Transverse colon (tissue), 4 donors: Measurements from ENCODE around the gene BRSK2. TPM values are rescaled to one million over a fixed set of nuclear protein-coding genes. Genes with fewer than 3 reads are reported as not detected.

Experiments used
- DNase-seq: peaks from one replicate; pipeline ENCODE4 v3.0.0-alpha.2; 2019
- H3K27ac ChIP-seq, 4 donors: fragments of 200-600 bp; sonication (generic); 2 replicates each; pipeline ENCODE4 v1.5.1; 2016 to 2018; ENCODE audit warnings: inconsistent platforms in 4 of 4
- H3K27me3 ChIP-seq: fragments of 200-600 bp; sonication (generic); 2 replicates; pipeline ENCODE4 v1.5.1; 2017; ENCODE audit warnings: inconsistent platforms
- H3K36me3 ChIP-seq, 4 donors: fragments of 200-600 bp; sonication (generic); 2 replicates each; pipeline ENCODE4 v1.5.1; 2017 to 2019; ENCODE audit warnings: inconsistent platforms in 4 of 4
- H3K4me1 ChIP-seq, 4 donors: fragments of 200-600 bp; sonication (generic); 2 replicates each; pipeline ENCODE4 v1.5.1; 2017 to 2020; ENCODE audit warnings: inconsistent platforms in 4 of 4
- H3K4me3 ChIP-seq, 4 donors: fragments of 200-600 bp; sonication (generic); 1 replicate in 1 of 4; 2 replicates in 3 of 4; pipeline versions ENCODE4 v1.5.1 to v1.6.1; 2017 to 2019; ENCODE audit warnings: inconsistent platforms in 4 of 4
- H3K9me3 ChIP-seq, 2 donors: fragments of 200-600 bp; sonication (generic); 2 replicates each; pipeline ENCODE4 v1.5.1; 2017 to 2019; ENCODE audit warnings: inconsistent platforms in 2 of 2
- EP300 ChIP-seq: sonication (generic); formaldehyde crosslinking; IDR thresholded peaks from one replicate; pipeline ENCODE4 v1.6.1; 2017; ENCODE audit warnings: antibody characterized with exemption, low read depth
- POLR2A ChIP-seq: fragments of 450-650 bp; IDR thresholded peaks from one replicate; pipeline ENCODE4 v1.6.1; 2016; ENCODE audit warnings: antibody characterized with exemption, mild to moderate bottlenecking, moderate library complexity
- POLR2AphosphoS5 ChIP-seq, 3 donors: sonication (generic); formaldehyde crosslinking; IDR thresholded peaks; one replicate each; pipeline ENCODE4 v1.6.1; 2016; ENCODE audit warnings: antibody characterized with exemption in 3 of 3
- WGBS, 2 donors: methylation state at CpG; one replicate each; pipeline ENCODE4 v1.1.5; 2018; ENCODE audit warnings: low coverage in 1 of 2; 5-methylcytosine and 5-hydroxymethylcytosine counted together
- in situ Hi-C, 4 donors: fragments of 200-750 bp; cut with MboI; loops; one replicate each; pipeline versions ENCODE4 v1.15.0 to v1.15.1; 2017; ENCODE audit warnings: low sequenced_read_pairs in 3 of 4, low pct_ligation_motif_present in 1 of 4, low pct_unique_long_range_greater_than_20kb in 1 of 4
- intact Hi-C: fragments of 100-400 bp; cut with DNase I; formaldehyde crosslinking; loops from one replicate; pipeline ENCODE4 v1.15.1; 2023; ENCODE audit warnings: low total_unique reads
- total RNA-seq, 4 donors: library from RNA; depleted of rRNA; stranded (reverse); fragments of >200 nt; gene quantifications; one replicate each; pipeline ENCODE4 v1.1.0, GENCODE V29; 2016
- TF ChIP-seq, protein P1 (sequence below), 5 experiments: fragments of 200-600 bp in 3 of 5; fragments of 450-650 bp in 2 of 5; sonication (generic) in 3 of 5; IDR thresholded peaks; 1 replicate in 2 of 5; 2 replicates in 3 of 5; pipeline ENCODE4 v1.5.1; 2016 to 2017; ENCODE audit warnings: antibody characterized with exemption in 5 of 5, inconsistent platforms in 3 of 5, mild to moderate bottlenecking in 2 of 5, moderate library complexity in 1 of 5

Gene BRSK2
- total RNA-seq, 4 donors from 2014 or later: 0.14 to 1.8 (median 0.95) TPM; not detected in 1

DNA sequence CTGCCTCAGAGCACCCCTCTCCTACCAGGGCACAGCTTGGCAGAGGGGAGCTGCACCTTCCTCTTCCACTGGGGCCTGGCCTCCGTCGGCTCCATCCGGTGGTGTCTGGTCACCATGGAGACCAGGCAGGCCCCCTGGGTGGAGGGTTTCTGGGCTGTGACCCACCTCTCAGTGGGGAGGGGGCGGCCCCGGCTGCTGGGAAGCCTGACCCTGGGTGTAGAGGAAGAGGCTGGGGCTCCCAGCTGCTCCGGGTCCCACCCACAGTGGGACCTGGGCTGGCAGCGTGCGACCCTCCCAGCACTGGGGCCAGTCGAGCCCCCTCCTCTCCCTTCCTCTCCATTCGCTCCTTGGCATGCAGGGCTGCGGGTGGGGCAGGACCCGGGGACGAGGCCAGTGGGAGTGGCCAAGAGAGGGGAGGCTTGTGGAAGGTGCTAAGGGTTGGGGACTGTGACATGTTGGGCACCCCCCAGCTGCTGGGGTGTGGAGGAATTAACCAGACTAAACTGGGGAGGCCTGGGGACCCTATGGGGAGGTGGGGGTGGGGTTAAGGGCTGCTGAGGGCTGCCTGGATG is 46.8 kb downstream of the BRSK2 start:
- in situ Hi-C loops: no loop called here
- Histone ChIP-seq H3K4me1 (peaks cover 0 to 8% (median 0%) of the 10 kb centered on the region in 4 donors), H3K27ac (no peak overlapping the region), H3K9me3 (no peaks in the 10 kb centered on the region), H3K27me3 (peaks cover 41% of the 10 kb centered on the region), H3K36me3 (no peaks in the 10 kb centered on the region), H3K4me3 (no peak overlapping the region)
- no peak for DNase-seq
- 4% methylated on average over 9 of the region's 13 CpGs; no CpG with 5 or more reads in 1 of the 2 donors for WGBS, 2 donors
- intact Hi-C loops: no loop called here
- no peak for TF ChIP-seq EP300
- no peak for TF ChIP-seq POLR2AphosphoS5 (IDR thresholded peaks at IDR 0.05)
- TF ChIP-seq POLR2A: no peak
- TF ChIP-seq, protein P1, sequence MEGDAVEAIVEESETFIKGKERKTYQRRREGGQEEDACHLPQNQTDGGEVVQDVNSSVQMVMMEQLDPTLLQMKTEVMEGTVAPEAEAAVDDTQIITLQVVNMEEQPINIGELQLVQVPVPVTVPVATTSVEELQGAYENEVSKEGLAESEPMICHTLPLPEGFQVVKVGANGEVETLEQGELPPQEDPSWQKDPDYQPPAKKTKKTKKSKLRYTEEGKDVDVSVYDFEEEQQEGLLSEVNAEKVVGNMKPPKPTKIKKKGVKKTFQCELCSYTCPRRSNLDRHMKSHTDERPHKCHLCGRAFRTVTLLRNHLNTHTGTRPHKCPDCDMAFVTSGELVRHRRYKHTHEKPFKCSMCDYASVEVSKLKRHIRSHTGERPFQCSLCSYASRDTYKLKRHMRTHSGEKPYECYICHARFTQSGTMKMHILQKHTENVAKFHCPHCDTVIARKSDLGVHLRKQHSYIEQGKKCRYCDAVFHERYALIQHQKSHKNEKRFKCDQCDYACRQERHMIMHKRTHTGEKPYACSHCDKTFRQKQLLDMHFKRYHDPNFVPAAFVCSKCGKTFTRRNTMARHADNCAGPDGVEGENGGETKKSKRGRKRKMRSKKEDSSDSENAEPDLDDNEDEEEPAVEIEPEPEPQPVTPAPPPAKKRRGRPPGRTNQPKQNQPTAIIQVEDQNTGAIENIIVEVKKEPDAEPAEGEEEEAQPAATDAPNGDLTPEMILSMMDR (IDR thresholded peaks at IDR 0.05): no peak

DNA sequence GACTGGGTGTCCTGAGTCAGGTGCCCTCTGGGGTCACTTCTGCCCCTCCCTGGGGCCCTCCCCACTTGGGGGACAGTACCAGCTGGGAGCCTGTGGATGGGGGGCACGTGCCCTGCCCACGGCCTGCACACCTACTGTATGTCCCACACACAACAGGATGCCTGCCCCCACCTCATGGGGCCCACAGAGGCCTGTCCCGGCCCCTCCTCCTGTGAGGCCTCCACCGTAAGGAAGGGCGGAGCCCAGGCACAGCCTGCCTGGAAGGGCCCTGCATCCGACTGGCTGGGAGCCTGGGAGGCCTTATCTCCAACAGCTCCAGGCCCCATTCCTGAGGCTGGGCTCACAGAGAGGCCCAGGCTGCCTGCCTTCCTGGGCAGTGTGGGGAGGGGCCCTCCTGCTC is 47.8 kb downstream of the BRSK2 start:
- WGBS, 2 donors: 29% methylated on average over 6 of the region's 6 CpGs; no CpG with 5 or more reads in 1 of the 2 donors
- TF ChIP-seq POLR2AphosphoS5 (IDR thresholded peaks at IDR 0.05) (no peak), POLR2A (no peak), EP300 (no peak)
- TF ChIP-seq, protein P1 (IDR thresholded peaks at IDR 0.05): no peak
- H3K27me3 ChIP-seq: peaks cover 47% of the 10 kb centered on the region

DNA sequence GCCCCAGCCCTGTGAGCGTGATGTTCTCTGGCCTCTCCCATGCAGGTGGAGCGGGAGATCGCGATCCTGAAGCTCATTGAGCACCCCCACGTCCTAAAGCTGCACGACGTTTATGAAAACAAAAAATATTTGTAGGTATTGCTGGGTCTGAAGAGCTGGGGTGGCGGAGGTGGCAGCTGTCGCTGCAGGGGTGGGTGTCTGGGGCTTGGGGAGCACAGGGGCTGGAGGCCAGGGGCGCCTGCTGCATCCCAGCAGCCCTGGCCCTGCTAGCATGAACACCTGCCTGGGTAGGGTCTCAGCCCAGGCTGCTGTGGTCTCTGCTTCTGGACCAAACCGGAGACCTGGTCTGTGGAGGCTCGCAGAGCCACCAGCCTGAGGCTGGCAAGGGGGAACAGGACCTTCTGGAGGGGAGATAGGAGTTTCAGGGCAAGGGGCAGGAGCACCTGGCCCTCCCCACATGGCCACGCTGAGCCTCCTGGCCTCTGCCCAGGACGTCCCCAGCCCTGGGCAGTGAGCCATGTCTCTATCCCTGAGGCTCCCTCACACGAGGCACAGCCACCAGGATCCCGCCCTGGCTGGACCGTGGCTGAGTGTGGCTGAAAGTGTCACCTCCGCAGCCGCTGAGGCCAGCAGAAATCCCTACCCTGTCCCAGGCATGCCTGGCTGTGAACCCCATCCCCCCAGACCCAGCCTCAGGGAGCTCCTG is 48.7 kb downstream of the BRSK2 start:
- Histone ChIP-seq H3K4me3 (no peak overlapping the region), H3K27ac (no peak overlapping the region), H3K36me3 (no peaks in the 10 kb centered on the region), H3K9me3 (no peaks in the 10 kb centered on the region), H3K4me1 (peaks cover 0 to 8% (median 0%) of the 10 kb centered on the region in 4 donors), H3K27me3 (peaks cover 54% of the 10 kb centered on the region)
- TF ChIP-seq POLR2AphosphoS5 (IDR thresholded peaks at IDR 0.05) (no peak), POLR2A (no peak), EP300 (no peak)
- TF ChIP-seq, protein P1 (IDR thresholded peaks at IDR 0.05): no peak
- intact Hi-C loops (no loop called here), in situ Hi-C loops (no loop called here)
- DNase-seq: no peak
- 82% methylated on average over 12 of the region's 19 CpGs; no CpG with 5 or more reads in 1 of the 2 donors for WGBS, 2 donors

More for the DNA sequence above, 47.8 kb downstream of the BRSK2 start:
- intact Hi-C loops (no loop called here), in situ Hi-C loops (no loop called here)
- no peak overlapping the region for H3K4me3 ChIP-seq
- no peaks in the 10 kb centered on the region for H3K36me3 ChIP-seq
- DNase-seq: no peak
- no peak overlapping the region for H3K27ac ChIP-seq
- peaks cover 0 to 8% (median 0%) of the 10 kb centered on the region in 4 donors for H3K4me1 ChIP-seq
- no peaks in the 10 kb centered on the region for H3K9me3 ChIP-seq

DNA sequence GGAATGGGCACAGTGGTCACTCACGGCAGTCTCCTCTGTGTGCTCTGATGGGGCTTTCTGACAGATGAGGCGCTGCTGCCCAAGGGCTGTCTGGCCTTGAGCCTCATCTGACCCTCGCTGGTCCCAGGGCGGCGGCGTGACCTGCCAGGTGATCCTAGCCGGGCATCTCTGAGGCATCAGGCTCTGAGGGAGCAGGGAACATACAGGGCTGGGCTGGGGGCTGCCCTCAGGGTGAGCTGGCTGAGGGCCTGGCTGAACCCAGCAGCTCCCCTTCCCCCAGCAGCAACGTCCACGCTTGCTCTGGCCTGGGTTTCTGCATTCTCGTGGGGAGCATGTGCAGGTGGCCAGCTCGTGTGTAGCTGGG is 49.2 kb downstream of the BRSK2 start:
- Histone ChIP-seq H3K4me1 (peaks cover 0 to 8% (median 0%) of the 10 kb centered on the region in 4 donors), H3K36me3 (no peaks in the 10 kb centered on the region), H3K4me3 (no peak overlapping the region), H3K9me3 (no peaks in the 10 kb centered on the region), H3K27me3 (peaks cover 55% of the 10 kb centered on the region), H3K27ac (no peak overlapping the region)
- DNase-seq: no peak
- no peak for TF ChIP-seq POLR2A
- TF ChIP-seq, protein P1 (IDR thresholded peaks at IDR 0.05): no peak
- TF ChIP-seq EP300: no peak
- no peak for TF ChIP-seq POLR2AphosphoS5 (IDR thresholded peaks at IDR 0.05)
- in situ Hi-C loops: no loop called here
- intact Hi-C loops: no loop called here
- 70% methylated on average over 11 of the region's 11 CpGs; no CpG with 5 or more reads in 1 of the 2 donors for WGBS, 2 donors
